ENCODE data around the gene OR11H7.
"Not testable (repeated sequence)": the region's sequence is repeated elsewhere in the genome, so short reads cannot be mapped to it uniquely, and the experiment has no call there.

The OR11H7 gene

DNA sequence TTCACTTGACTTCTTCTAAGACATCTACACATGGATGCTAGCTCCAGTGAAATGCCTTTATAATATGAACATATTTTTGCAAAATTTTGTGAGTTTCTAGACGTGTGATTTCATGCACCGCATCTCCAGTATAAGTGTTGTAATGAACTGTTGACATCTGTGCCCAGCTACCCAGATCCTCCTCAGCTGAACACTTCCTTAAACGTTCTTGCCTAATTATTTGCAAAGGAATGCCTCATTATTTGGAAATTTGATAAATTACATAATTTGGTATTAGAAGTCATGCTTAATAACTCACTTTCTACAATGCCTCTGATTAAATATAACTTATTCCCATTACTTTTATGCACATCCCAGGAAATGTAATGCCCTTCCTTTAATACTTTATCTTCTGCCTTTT, 24.1 kb upstream of the OR11H7 start:
- DNase-seq, result no peak
- Histone ChIP-seq H3K4ac (ENCODE audit: low read depth, low read length) (no peak overlapping the region), H4K8ac (ENCODE audit: low read depth, low read length) (no peak overlapping the region), H2BK5ac (ENCODE audit: low read depth, low read length, poor library complexity) (no peak overlapping the region), H4K91ac (ENCODE audit: low read depth, low read length) (no peak overlapping the region), H3K9me3 (ENCODE audit: insufficient read depth, low read depth, low read length) (peaks cover 6% of the 10 kb centered on the region), H3K79me2 (ENCODE audit: control insufficient read depth, insufficient read depth, low read length, poor library complexity) (no peaks in the 10 kb centered on the region), H4K12ac (ENCODE audit: low read depth, low read length) (no peak overlapping the region), H3K9ac (ENCODE audit: low read length) (no peak overlapping the region), H3K4me3 (ENCODE audit: low read depth, low read length) (no peak overlapping the region), H3K27ac (ENCODE audit: low read depth, low read length) (no peak overlapping the region), H3K18ac (ENCODE audit: low read length) (no peak overlapping the region), H3K79me1 (ENCODE audit: low read length) (no peaks in the 10 kb centered on the region), H3K27me3 (ENCODE audit: insufficient read depth, low read length) (no peaks in the 10 kb centered on the region), H2BK120ac (ENCODE audit: insufficient read depth, low read length, poor library complexity) (no peak overlapping the region), H3K23ac (ENCODE audit: low read length) (no peak overlapping the region), H3K14ac (ENCODE audit: low read length) (no peak overlapping the region), H3K36me3 (ENCODE audit: control insufficient read depth in 1 of 2, insufficient read depth in 2 of 2, low read length in 2 of 2) (no peaks in the 10 kb centered on the region), H2BK12ac (ENCODE audit: low read length) (no peak overlapping the region), H3K4me1 (ENCODE audit: control insufficient read depth in 1 of 2, insufficient read depth in 2 of 2, low read length in 2 of 2) (no peaks in the 10 kb centered on the region), H2AK5ac (ENCODE audit: low read length) (no peak overlapping the region), H3K4me2 (ENCODE audit: low read length) (no peak overlapping the region), H2AFZ (ENCODE audit: insufficient read depth, low read length, poor library complexity) (no peak overlapping the region)
- no CpG with 5 or more reads among the region's 3 CpGs for WGBS (ENCODE audit: extremely low coverage, insufficient coverage, insufficient read length)

DNA sequence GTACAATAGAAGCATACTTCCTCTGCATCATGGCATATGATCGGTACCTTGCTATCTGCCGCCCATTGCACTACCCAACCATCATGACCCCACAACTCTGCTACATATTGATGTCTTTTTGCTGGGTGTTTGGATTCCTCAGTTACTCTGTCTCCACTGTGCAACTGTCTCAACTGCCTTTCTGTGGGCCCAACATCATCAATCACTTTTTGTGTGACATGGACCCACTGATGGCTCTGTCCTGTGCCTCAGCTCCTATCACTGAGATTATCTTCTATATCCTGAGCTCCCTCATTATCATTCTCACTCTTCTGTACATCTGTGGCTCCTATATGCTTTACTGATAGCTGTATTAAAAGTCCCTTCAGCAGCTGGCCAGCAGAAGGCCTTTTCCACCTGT, 19.2 kb upstream of the OR11H7 start:
- H3K9ac ChIP-seq (ENCODE audit: low read length), result no peak overlapping the region
- H3K27me3 ChIP-seq (ENCODE audit: insufficient read depth, low read length), result no peaks in the 10 kb centered on the region
- no peak overlapping the region for H3K14ac ChIP-seq (ENCODE audit: low read length)
- no peaks in the 10 kb centered on the region for H3K79me2 ChIP-seq (ENCODE audit: control insufficient read depth, insufficient read depth, low read length, poor library complexity)
- H3K9me3 ChIP-seq (ENCODE audit: insufficient read depth, low read depth, low read length), result peaks cover 4% of the 10 kb centered on the region
- no peak overlapping the region for H3K18ac ChIP-seq (ENCODE audit: low read length)
- no peak overlapping the region for H2BK12ac ChIP-seq (ENCODE audit: low read length)
- H2AFZ ChIP-seq (ENCODE audit: insufficient read depth, low read length, poor library complexity), result no peak overlapping the region
- H3K4me2 ChIP-seq (ENCODE audit: low read length), result no peak overlapping the region
- no peak overlapping the region for H4K8ac ChIP-seq (ENCODE audit: low read depth, low read length)
- no peak overlapping the region for H4K12ac ChIP-seq (ENCODE audit: low read depth, low read length)
- no peaks in the 10 kb centered on the region for H3K79me1 ChIP-seq (ENCODE audit: low read length)
- WGBS (ENCODE audit: extremely low coverage, insufficient coverage, insufficient read length), result no CpG with 5 or more reads among the region's 2 CpGs
- H3K23ac ChIP-seq (ENCODE audit: low read length), result no peak overlapping the region
- H2AK5ac ChIP-seq (ENCODE audit: low read length), result no peak overlapping the region
- H2BK120ac ChIP-seq (ENCODE audit: insufficient read depth, low read length, poor library complexity), result no peak overlapping the region
- DNase-seq, result no peak
- no peak overlapping the region for H2BK5ac ChIP-seq (ENCODE audit: low read depth, low read length, poor library complexity)
- H3K27ac ChIP-seq (ENCODE audit: low read depth, low read length), result no peak overlapping the region
- H3K4me1 ChIP-seq (ENCODE audit: control insufficient read depth in 1 of 2, insufficient read depth in 2 of 2, low read length in 2 of 2), result no peaks in the 10 kb centered on the region
- no peak overlapping the region for H3K4me3 ChIP-seq (ENCODE audit: low read depth, low read length)
- H3K36me3 ChIP-seq (ENCODE audit: control insufficient read depth in 1 of 2, insufficient read depth in 2 of 2, low read length in 2 of 2), result no peaks in the 10 kb centered on the region
- no peak overlapping the region for H4K91ac ChIP-seq (ENCODE audit: low read depth, low read length)
- H3K4ac ChIP-seq (ENCODE audit: low read depth, low read length), result no peak overlapping the region

DNA sequence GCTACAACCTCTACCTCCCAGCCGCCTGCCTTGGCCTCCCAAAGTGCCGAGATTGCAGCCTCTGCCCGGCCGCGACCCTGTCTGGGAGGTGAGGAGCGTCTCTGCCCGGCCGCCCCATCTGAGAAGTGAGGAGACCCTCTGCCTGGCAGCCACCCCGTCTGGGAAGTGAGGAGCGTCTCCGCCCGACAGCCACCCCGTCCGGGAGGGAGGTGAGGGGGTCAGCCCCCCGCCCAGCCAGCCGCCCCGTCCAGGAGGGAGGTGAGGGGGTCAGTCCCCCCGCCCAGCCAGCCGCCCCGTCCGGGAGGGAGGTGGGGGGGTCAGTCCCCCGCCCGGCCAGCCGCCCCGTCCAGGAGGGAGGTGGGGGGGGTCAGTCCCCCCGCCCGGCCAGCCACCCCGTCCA, 16.4 kb upstream of the OR11H7 start:
- not testable (repeated sequence) for H3K9me3 ChIP-seq (ENCODE audit: insufficient read depth, low read depth, low read length); H2AFZ ChIP-seq (ENCODE audit: insufficient read depth, low read length, poor library complexity); H4K12ac ChIP-seq (ENCODE audit: low read depth, low read length); H4K8ac ChIP-seq (ENCODE audit: low read depth, low read length); H4K91ac ChIP-seq (ENCODE audit: low read depth, low read length); H3K4ac ChIP-seq (ENCODE audit: low read depth, low read length); H2BK12ac ChIP-seq (ENCODE audit: low read length); H3K4me3 ChIP-seq (ENCODE audit: low read depth, low read length); H3K79me1 ChIP-seq (ENCODE audit: low read length); H3K23ac ChIP-seq (ENCODE audit: low read length); H3K79me2 ChIP-seq (ENCODE audit: control insufficient read depth, insufficient read depth, low read length, poor library complexity); H3K4me2 ChIP-seq (ENCODE audit: low read length); H3K18ac ChIP-seq (ENCODE audit: low read length); H3K27ac ChIP-seq (ENCODE audit: low read depth, low read length); H2BK120ac ChIP-seq (ENCODE audit: insufficient read depth, low read length, poor library complexity); H3K14ac ChIP-seq (ENCODE audit: low read length); H3K27me3 ChIP-seq (ENCODE audit: insufficient read depth, low read length); H2BK5ac ChIP-seq (ENCODE audit: low read depth, low read length, poor library complexity); H2AK5ac ChIP-seq (ENCODE audit: low read length); H3K4me1 ChIP-seq (ENCODE audit: control insufficient read depth in 1 of 2, insufficient read depth in 2 of 2, low read length in 2 of 2); DNase-seq; H3K9ac ChIP-seq (ENCODE audit: low read length); H3K36me3 ChIP-seq (ENCODE audit: control insufficient read depth in 1 of 2, insufficient read depth in 2 of 2, low read length in 2 of 2)
- no CpG with 5 or more reads among the region's 28 CpGs for WGBS (ENCODE audit: extremely low coverage, insufficient coverage, insufficient read length)

DNA sequence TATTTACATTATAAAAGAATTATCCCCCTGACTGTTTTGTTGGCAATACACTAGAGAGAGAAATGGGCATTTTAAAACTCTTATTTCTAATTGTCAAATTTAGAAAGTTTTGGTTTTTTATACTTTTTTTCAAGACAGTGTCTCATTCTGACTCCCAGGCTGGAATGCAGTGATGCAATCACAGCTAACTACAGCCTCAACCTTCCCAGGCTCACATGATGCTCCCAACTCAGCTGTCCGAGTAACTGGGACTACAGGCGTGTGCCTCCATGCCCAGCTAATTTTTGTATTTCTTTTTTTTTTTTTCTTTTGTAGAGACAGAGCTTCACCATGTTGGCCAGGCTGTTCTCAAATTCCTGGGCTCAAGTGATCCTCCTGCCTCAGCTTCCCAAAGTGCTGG, 13.6 kb upstream of the OR11H7 start:
- no peak overlapping the region for H3K4me3 ChIP-seq (ENCODE audit: low read depth, low read length)

More for the DNA sequence above, 13.6 kb upstream of the OR11H7 start:
- Histone ChIP-seq H2BK120ac (ENCODE audit: insufficient read depth, low read length, poor library complexity) (no peak overlapping the region), H3K27ac (ENCODE audit: low read depth, low read length) (no peak overlapping the region), H3K27me3 (ENCODE audit: insufficient read depth, low read length) (no peaks in the 10 kb centered on the region), H2AFZ (ENCODE audit: insufficient read depth, low read length, poor library complexity) (no peak overlapping the region), H4K8ac (ENCODE audit: low read depth, low read length) (no peak overlapping the region), H3K79me1 (ENCODE audit: low read length) (no peaks in the 10 kb centered on the region), H3K36me3 (ENCODE audit: control insufficient read depth in 1 of 2, insufficient read depth in 2 of 2, low read length in 2 of 2) (no peaks in the 10 kb centered on the region), H3K4ac (ENCODE audit: low read depth, low read length) (no peak overlapping the region), H2BK12ac (ENCODE audit: low read length) (no peak overlapping the region), H4K12ac (ENCODE audit: low read depth, low read length) (no peak overlapping the region), H3K9ac (ENCODE audit: low read length) (no peak overlapping the region), H3K9me3 (ENCODE audit: insufficient read depth, low read depth, low read length) (peaks cover 3% of the 10 kb centered on the region), H3K79me2 (ENCODE audit: control insufficient read depth, insufficient read depth, low read length, poor library complexity) (no peaks in the 10 kb centered on the region), H2AK5ac (ENCODE audit: low read length) (no peak overlapping the region), H3K23ac (ENCODE audit: low read length) (no peak overlapping the region), H3K14ac (ENCODE audit: low read length) (no peak overlapping the region), H2BK5ac (ENCODE audit: low read depth, low read length, poor library complexity) (no peak overlapping the region), H3K4me1 (ENCODE audit: control insufficient read depth in 1 of 2, insufficient read depth in 2 of 2, low read length in 2 of 2) (no peaks in the 10 kb centered on the region), H3K4me2 (ENCODE audit: low read length) (no peak overlapping the region), H4K91ac (ENCODE audit: low read depth, low read length) (no peak overlapping the region), H3K18ac (ENCODE audit: low read length) (no peak overlapping the region)
- no CpG with 5 or more reads among the region's 2 CpGs for WGBS (ENCODE audit: extremely low coverage, insufficient coverage, insufficient read length)
- no peak for DNase-seq
